Testis (tissue), 3 donors: Measurements from ENCODE around the gene KLHL26. TPM values are rescaled to one million over a fixed set of nuclear protein-coding genes. Genes with fewer than 3 reads are reported as not detected.
A peak's percentile ranks its signal among the peaks of the same experiment; 100 is the strongest.

Experiments used
- DNase-seq: peaks from one replicate; pipeline ENCODE4 v3.0.0-alpha.2; 2019
- H3K27ac ChIP-seq, 2 donors: fragments of 200-600 bp; sonication (generic); one replicate each; pipeline ENCODE4 v1.5.1; 2019
- H3K27me3 ChIP-seq: fragments of 200-600 bp; sonication (generic); one replicate; pipeline ENCODE4 v1.5.1; 2019
- H3K36me3 ChIP-seq: fragments of 200-600 bp; sonication (generic); one replicate; pipeline ENCODE4 v1.5.1; 2017; ENCODE audit warnings: low read depth; ENCODE audit errors: missing control alignments
- H3K4me1 ChIP-seq: fragments of 200-600 bp; sonication (generic); one replicate; pipeline ENCODE4 v1.5.1; 2019
- H3K4me3 ChIP-seq, 2 donors: fragments of 200-600 bp; sonication (generic); one replicate each; pipeline ENCODE4 v1.5.1; 2017 to 2019
- H3K9me3 ChIP-seq: fragments of 200-600 bp; sonication (generic); one replicate; pipeline ENCODE4 v1.5.1; 2017
- CTCF ChIP-seq, 3 experiments: fragments of 450-650 bp in 2 of 3; fragments of 200-600 bp in 1 of 3; sonication (generic) in 1 of 3; IDR thresholded peaks; one replicate each; pipeline ENCODE4 v1.5.1; 2016 to 2019; ENCODE audit warnings: antibody characterized with exemption in 3 of 3, mild to moderate bottlenecking in 2 of 3, moderate library complexity in 1 of 3
- POLR2A ChIP-seq: fragments of 450-650 bp; IDR thresholded peaks from one replicate; pipeline ENCODE4 v1.6.1; 2017; ENCODE audit warnings: antibody characterized with exemption, mild to moderate bottlenecking, moderate library complexity
- WGBS, 2 donors: methylation state at CpG; one replicate each; pipeline ENCODE4 v1.1.5; 2018; 5-methylcytosine and 5-hydroxymethylcytosine counted together
- intact Hi-C: fragments of 100-400 bp; cut with DNase I; formaldehyde crosslinking; loops from one replicate; pipeline ENCODE4 v1.15.1; 2023; ENCODE audit warnings: low total_unique reads
- polyA plus RNA-seq: library from polyadenylated mRNA; stranded (reverse); fragments of 350-450 nt; fragmentation: Illumina TruSeq; extraction: RNeasy Lipid Tissue Mini Kit (QIAGEN cat#74804); gene quantifications from one replicate; pipeline ENCODE4 v1.2.3, GENCODE V29; 2014; ENCODE audit warnings: low read depth, low replicate concordance; ENCODE audit not compliant: insufficient read depth
- total RNA-seq, 2 donors: library from RNA; depleted of rRNA; stranded (reverse); fragments of >200 nt; gene quantifications; one replicate each; pipeline ENCODE4 v1.2.3, GENCODE V29; 2016

The KLHL26 gene
- total and polyA plus RNA-seq, 3 donors from 2014 or later = 10.6 to 32.3 (median 16.5) TPM

GRCh38 chr19:18651300-18651699 lies 14.5 kb downstream of the KLHL26 start:
- 100% methylated on average over 1 of the region's 1 CpG; no CpG with 5 or more reads in 1 of the 2 donors for WGBS, 2 donors
- TF ChIP-seq CTCF (IDR thresholded peaks at IDR 0.05) (no peak), POLR2A (no peak)

DNA sequence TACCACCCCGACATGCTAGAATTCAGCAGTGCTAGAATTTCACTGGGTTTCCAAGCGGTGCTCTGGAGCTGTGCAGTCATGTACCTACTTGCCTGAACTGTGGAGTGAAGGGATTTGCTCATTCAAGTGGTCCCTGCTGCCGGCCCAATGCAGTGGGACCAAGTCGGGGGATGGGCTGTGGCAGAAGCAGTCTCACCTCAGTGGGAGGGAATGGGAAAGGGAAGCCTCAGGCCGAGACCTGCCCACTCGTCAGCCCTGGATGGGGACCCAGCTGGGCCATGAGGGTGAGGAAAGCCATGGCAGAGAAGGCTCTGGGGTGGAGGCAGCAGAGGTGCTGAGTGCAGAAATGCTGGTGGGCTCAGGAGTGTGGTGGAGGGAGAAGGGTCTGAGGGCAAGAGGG lies 14.9 kb downstream of the KLHL26 start:
- TF ChIP-seq POLR2A (no peak), CTCF (IDR thresholded peaks at IDR 0.05) (no peak)
- no peaks in the 10 kb centered on the region for H3K36me3 ChIP-seq
- H3K9me3 ChIP-seq = no peaks in the 10 kb centered on the region
- H3K4me3 ChIP-seq = no peak overlapping the region
- H3K27ac ChIP-seq = no peak overlapping the region
- no peak for DNase-seq
- 90% methylated on average over 4 to 5 of the region's 6 CpGs for WGBS, 2 donors
- intact Hi-C loops = no loop called here
- H3K27me3 ChIP-seq = no peaks in the 10 kb centered on the region
- peaks cover 44% of the 10 kb centered on the region for H3K4me1 ChIP-seq

More at GRCh38 chr19:18651300-18651699, 14.5 kb downstream of the KLHL26 start:
- no peaks in the 10 kb centered on the region for H3K36me3 ChIP-seq
- H3K4me1 ChIP-seq = peaks cover 39% of the 10 kb centered on the region
- H3K27ac ChIP-seq = peak overlapping the region; percentile 27 to 85
- no peak overlapping the region for H3K4me3 ChIP-seq
- no peaks in the 10 kb centered on the region for H3K27me3 ChIP-seq
- intact Hi-C loops = no loop called here
- DNase-seq = no peak
- H3K9me3 ChIP-seq = no peaks in the 10 kb centered on the region

DNA sequence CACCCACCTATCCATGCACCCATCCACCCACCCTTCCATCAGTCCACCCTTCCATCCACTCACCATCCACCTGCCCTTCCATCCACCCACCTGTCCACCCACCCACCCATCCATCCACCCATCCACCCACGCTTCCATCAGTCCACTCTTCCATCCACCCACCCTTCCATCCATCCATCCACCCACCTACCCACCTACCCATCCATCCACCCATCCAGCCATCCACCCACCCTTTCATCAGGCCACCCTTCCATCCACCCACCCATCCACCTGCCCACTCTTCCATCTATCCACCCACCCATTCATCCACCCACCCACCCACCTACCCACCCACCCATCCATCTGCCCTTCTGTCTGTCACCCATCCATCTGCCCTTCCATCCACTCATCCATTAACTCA lies 17.0 kb downstream of the KLHL26 start:
- 95% methylated on average over 1 of the region's 1 CpG for WGBS, 2 donors
- no peak for TF ChIP-seq CTCF (IDR thresholded peaks at IDR 0.05)
- TF ChIP-seq POLR2A = no peak
- H3K27ac ChIP-seq = no peak overlapping the region
- H3K4me1 ChIP-seq = peaks cover 54% of the 10 kb centered on the region
- intact Hi-C loops = no loop called here
- H3K27me3 ChIP-seq = no peaks in the 10 kb centered on the region
- H3K9me3 ChIP-seq = no peaks in the 10 kb centered on the region
- H3K4me3 ChIP-seq = no peak overlapping the region
- no peaks in the 10 kb centered on the region for H3K36me3 ChIP-seq
- DNase-seq = no peak

GRCh38 chr19:18654469-18654868 lies 17.6 kb downstream of the KLHL26 start:
- Histone ChIP-seq H3K36me3 (no peaks in the 10 kb centered on the region), H3K27me3 (no peaks in the 10 kb centered on the region), H3K4me3 (no peak overlapping the region), H3K27ac (no peak overlapping the region), H3K9me3 (no peaks in the 10 kb centered on the region), H3K4me1 (peaks cover 54% of the 10 kb centered on the region)
- TF ChIP-seq POLR2A = no peak
- no peak for TF ChIP-seq CTCF (IDR thresholded peaks at IDR 0.05)
- WGBS, 2 donors = 95 to 97% methylated on average over 7 of the region's 7 CpGs
- intact Hi-C loops = no loop called here
- DNase-seq = no peak

DNA sequence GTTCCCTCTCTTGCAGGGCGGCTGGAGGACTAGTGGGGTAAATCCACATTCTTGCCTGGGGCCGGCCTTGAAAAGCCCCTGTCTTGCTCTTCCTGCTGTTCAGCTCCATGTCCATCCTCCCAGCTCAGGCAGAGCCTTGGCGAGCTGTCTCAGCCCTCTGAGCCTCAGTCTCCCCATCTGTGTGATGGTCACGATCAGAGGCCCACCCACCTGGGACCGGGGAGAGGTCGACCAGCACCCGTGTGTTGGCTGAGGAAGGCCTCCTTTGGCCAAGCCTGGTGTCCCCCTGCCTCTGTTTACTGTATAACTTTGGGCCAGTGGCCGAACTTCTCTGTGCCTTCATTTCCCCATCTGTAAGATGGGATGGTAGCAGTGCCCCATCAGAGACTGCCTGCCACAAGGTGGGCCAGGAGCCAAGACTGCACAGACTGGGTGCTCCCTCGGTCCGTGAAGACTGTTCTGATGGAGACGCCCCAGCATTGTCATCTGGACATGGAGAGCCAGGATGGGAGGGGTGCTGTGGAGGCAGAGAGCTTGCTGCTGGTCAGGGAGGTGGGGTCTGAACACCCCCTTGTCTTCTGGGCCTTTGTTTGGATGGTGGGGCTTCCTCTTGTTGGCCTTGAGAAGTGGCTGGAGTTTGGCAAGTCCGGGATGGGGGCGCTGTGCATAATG lies 18.5 kb downstream of the KLHL26 start:
- TF ChIP-seq POLR2A (no peak), CTCF (IDR thresholded peaks at IDR 0.05) (no peak)
- intact Hi-C loops = no loop called here
- Histone ChIP-seq H3K27ac (peak overlapping the region in 1 of 2 donors; percentile 50), H3K4me3 (no peak overlapping the region), H3K27me3 (no peaks in the 10 kb centered on the region), H3K4me1 (peaks cover 54% of the 10 kb centered on the region), H3K9me3 (no peaks in the 10 kb centered on the region), H3K36me3 (no peaks in the 10 kb centered on the region)
- no peak for DNase-seq
- WGBS, 2 donors = 87 to 89% methylated on average over 10 to 13 of the region's 13 CpGs
